Loucy (cell line): Measurements from ENCODE around the gene COL25A1.

Source experiments
- EZH2phosphoT487 ChIP-seq: fragments of 200-600 bp; IDR thresholded peaks from 2 replicates; pipeline ENCODE4 v1.6.1; 2018; ENCODE audit warnings: antibody characterized with exemption, mild to moderate bottlenecking, moderate library complexity, borderline replicate concordance
- TF ChIP-seq, protein P1 (sequence below): fragments of 200-600 bp; sonication (generic); conservative IDR thresholded peaks from 2 replicates; pipeline ENCODE4 v1.5.1; 2014; ENCODE audit warnings: mild to moderate bottlenecking, antibody characterized with exemption, low read length

DNA sequence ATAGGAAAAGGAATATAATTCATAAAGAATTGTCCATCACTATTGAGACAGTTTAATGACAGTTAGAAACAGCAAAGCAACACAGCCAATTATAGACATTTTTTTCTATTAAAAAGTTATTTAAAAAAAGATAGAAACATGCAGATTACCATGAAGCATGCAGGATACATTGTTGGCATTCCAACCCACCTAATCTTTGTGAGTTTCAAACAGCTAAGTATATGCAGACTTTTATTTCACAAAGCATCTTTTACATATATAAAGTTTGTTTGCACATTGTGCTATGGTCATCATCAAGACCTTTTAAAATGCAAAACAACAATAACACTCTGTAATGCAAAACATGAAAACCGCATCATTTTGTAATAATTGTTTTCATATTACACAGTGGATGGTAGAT lies 413.7 kb downstream of the COL25A1 start:
- TF ChIP-seq, protein P1, sequence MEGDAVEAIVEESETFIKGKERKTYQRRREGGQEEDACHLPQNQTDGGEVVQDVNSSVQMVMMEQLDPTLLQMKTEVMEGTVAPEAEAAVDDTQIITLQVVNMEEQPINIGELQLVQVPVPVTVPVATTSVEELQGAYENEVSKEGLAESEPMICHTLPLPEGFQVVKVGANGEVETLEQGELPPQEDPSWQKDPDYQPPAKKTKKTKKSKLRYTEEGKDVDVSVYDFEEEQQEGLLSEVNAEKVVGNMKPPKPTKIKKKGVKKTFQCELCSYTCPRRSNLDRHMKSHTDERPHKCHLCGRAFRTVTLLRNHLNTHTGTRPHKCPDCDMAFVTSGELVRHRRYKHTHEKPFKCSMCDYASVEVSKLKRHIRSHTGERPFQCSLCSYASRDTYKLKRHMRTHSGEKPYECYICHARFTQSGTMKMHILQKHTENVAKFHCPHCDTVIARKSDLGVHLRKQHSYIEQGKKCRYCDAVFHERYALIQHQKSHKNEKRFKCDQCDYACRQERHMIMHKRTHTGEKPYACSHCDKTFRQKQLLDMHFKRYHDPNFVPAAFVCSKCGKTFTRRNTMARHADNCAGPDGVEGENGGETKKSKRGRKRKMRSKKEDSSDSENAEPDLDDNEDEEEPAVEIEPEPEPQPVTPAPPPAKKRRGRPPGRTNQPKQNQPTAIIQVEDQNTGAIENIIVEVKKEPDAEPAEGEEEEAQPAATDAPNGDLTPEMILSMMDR = no peak
- no peak for TF ChIP-seq EZH2phosphoT487
